Measurements from ENCODE around the gene SOCS7. TPM values are rescaled to one million over a fixed set of nuclear protein-coding genes. Genes with fewer than 3 reads are reported as not detected.
A peak's percentile ranks its signal among the peaks of the same experiment; 100 is the strongest.

Gene SOCS7
- total RNA-seq, 1 donor from 2014 or later, result 32.3 TPM

DNA sequence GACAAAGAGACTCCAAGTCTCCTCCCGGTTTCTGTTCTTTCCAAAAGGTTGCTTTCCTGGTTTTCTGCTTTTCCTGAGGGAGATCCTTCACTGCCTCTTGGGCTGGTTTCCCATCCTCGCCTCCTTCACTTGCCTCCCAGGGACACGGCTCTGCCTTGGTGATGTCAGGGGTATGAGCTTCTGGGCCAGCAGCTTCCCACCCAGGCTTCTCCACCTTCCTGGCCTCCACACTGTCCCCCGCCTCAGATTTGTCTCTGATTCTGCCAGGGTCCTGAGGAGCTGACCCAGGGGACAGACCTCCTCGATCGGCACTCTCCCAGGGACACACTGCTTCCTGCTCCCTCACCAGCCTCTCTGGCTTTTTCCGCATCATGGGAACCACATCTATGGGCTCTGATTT lies 22.4 kb upstream of the SOCS7 start:
- Mint-ChIP-seq H3K36me3 (ENCODE audit: low read depth) (no peaks in the 10 kb centered on the region), H3K9me3 (no peaks in the 10 kb centered on the region), H3K27me3 (ENCODE audit: insufficient read depth) (peaks cover 2% of the 10 kb centered on the region), H3K27ac (no peak overlapping the region), H3K4me1 (ENCODE audit: low read depth) (no peaks in the 10 kb centered on the region), H3K4me3 (no peak overlapping the region)
- no peak for DNase-seq (ENCODE audit: low spot score)
- intact Hi-C loops (cut with micrococcal nuclease), result no loop called here

DNA sequence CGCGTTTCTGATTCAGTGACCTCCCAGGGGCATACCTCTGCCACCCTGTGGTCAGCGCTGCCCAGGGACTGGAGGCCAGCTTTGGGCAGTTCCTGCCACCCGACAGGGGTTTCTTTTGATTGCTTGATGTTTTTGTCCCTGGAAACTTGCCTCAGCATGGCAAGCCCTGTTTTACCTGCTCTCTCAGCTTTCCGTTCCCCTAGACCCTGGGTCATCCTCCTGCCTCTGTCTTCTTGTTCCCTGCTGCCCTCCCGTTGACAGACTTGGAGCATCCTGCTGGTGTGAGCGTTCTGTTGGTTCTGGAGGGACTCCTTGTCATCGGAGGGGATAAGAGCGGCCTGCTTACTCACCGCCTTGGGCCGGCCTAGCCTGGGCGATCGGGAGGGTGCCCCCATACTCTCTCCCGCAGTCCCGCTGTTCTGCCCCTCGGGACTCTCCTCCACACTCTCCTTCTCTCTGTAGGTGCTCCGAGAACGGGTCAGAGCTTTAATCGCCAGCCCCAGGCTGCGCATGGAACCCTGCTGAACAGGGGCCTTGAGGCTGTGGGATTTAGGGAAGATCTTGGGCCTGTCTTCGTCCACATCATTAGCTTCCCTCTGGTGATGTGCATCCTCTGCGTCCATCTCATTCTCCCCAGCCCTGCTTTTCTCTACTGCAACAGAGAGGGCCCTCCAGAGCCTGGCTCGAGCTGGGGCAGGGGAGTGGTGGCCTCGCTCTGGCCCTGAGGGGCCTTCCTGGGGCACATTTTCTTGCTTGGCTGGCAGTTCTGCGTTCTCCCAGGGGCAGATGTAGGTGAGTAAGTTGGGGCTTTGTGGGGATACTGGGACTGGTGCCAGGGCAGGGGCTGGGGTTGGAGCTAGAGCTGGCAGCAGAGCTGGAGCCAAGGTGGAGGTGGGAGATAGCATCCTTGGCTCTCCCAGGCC lies 21.6 kb upstream of the SOCS7 start:
- no peaks in the 10 kb centered on the region for H3K4me1 Mint-ChIP-seq (ENCODE audit: low read depth)
- DNase-seq (ENCODE audit: low spot score), result no peak
- H3K27ac Mint-ChIP-seq, result no peak overlapping the region
- H3K4me3 Mint-ChIP-seq, result no peak overlapping the region
- peaks cover 2% of the 10 kb centered on the region for H3K27me3 Mint-ChIP-seq (ENCODE audit: insufficient read depth)
- H3K9me3 Mint-ChIP-seq, result no peaks in the 10 kb centered on the region
- H3K36me3 Mint-ChIP-seq (ENCODE audit: low read depth), result no peaks in the 10 kb centered on the region
- intact Hi-C loops (cut with micrococcal nuclease), result no loop called here

DNA sequence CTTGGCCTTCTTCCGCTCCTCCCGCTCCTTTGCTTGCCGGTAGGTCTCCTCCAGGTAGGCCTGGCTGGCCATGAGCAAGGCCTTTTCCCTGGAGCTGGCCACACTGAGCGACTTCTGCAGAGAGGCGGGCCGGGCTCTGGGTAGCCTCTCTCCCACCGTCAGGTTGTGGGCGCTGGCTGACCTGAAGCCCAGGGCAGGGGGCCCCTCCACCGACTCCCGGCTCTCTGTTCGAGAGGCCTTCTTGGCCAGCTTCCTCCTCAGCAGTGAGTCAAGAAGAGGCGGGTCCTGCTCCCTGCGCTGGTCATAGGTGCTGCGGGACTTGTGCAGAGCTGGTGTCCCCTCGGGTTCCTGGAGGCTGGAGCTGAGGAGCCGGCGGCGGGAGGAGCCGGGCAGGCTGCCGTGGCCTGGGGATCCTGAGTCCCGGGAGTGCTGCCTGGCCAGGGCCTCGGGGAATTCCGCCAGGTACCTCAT lies 20.7 kb upstream of the SOCS7 start:
- Mint-ChIP-seq H3K27ac (no peak overlapping the region), H3K27me3 (ENCODE audit: insufficient read depth) (peaks cover 2% of the 10 kb centered on the region), H3K4me3 (no peak overlapping the region), H3K36me3 (ENCODE audit: low read depth) (no peaks in the 10 kb centered on the region), H3K9me3 (no peaks in the 10 kb centered on the region), H3K4me1 (ENCODE audit: low read depth) (no peaks in the 10 kb centered on the region)
- intact Hi-C loops (cut with micrococcal nuclease), result no loop called here
- DNase-seq (ENCODE audit: low spot score), result no peak

DNA sequence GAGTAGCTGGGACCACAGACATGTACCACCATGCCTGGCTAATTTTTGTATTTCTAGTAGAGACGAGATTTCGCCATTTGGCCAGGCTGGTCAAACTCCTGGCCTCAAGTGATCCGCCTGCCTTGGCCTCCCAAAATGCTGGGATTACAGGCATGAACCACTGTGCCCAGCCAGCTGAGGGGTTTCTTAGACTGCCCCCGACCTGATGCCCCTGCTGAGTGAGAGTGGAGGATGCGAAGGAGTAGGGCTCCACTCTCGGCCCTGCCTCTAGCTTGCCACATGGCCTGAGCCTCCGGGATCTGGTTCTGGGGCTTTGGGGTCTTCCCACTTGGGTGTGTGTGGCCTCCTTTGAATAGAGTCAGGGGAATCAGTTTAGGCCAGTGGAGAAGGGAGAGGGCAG lies 18.9 kb upstream of the SOCS7 start:
- no peaks in the 10 kb centered on the region for H3K4me1 Mint-ChIP-seq (ENCODE audit: low read depth)
- H3K4me3 Mint-ChIP-seq, result no peak overlapping the region
- H3K9me3 Mint-ChIP-seq, result no peaks in the 10 kb centered on the region
- no peak overlapping the region for H3K27ac Mint-ChIP-seq
- H3K36me3 Mint-ChIP-seq (ENCODE audit: low read depth), result no peaks in the 10 kb centered on the region
- H3K27me3 Mint-ChIP-seq (ENCODE audit: insufficient read depth), result peaks cover 2% of the 10 kb centered on the region
- intact Hi-C loops (cut with micrococcal nuclease), result no loop called here
- DNase-seq (ENCODE audit: low spot score), result no peak

DNA sequence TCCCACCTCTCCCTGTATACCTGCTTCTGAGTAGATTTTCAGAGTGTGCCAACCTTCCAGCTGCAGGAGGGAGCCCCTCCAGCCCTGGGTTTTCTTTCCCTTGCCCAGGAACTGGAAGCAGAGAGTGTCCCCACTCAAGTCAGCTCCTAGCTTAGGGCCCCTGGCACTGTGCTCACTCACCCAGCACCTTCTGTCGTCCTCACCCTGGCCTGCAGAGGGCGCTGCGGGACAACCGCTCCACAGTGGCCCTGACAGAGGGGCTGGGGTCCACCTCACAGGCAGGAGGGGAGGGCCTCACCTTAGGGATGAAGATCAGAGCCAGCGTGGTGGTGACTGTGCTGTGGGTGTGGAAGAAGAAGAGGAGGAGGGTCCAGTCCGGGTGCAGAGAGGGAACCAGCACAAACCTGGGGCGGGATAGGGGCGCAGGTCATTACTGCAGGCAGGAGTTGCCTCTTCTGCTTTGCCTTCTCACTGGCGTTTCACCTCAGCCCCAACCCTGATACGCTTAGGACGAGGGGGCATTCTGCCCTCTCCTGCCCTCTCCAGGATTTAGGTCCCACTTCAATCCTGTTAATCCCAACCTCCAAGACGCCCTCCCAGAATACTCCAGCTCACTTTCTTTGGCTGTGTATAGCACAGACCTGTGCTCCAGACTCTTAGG lies 17.9 kb upstream of the SOCS7 start:
- Mint-ChIP-seq H3K36me3 (ENCODE audit: low read depth) (no peaks in the 10 kb centered on the region), H3K27ac (no peak overlapping the region), H3K27me3 (ENCODE audit: insufficient read depth) (peaks cover 2% of the 10 kb centered on the region), H3K4me1 (ENCODE audit: low read depth) (no peaks in the 10 kb centered on the region), H3K9me3 (no peaks in the 10 kb centered on the region), H3K4me3 (no peak overlapping the region)
- intact Hi-C loops (cut with micrococcal nuclease), result no loop called here
- DNase-seq (ENCODE audit: low spot score), result peak; percentile 20

DNA sequence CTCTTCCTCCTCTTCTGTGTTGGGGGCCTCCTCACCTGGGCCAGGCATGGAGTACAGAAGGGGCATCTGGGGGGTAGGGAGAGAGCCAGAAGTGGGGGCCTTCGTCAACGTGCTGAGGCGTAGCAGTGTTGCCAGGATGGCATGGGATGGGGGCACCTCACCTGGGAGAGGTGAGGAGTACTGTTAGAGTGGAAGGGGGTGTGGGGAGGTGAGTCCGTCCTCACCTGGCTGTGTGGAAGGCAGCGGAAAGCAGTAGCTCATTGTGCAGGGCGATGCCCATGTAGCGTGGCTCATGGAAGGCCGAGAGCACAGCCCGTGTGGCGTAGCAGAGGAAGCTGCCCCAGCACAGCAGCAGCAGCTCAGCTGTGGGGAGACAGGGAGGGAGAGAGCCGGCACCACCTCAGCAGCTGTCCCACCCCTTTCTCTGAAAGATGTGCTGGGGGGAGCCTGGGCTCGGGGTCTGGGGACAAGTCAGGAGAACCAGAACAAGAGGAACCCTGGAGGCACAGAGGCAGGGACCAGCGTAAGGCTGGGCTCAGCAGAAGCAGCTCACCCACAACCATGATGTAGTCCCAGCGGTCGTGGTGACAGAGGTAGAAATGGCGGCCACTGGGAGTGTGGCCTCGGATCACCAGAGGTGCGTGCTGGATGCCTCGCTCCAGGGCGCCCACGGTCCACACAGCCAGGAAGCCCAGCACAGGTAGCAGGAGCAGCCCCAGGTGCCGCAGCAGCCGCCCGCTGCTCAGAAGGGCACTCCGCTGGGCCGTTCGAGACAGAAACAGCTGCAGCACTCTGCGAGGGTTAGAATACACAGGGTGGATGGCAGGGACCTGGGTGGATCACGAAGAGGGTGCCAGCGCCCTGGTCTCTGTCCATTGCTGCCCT lies 16.9 kb upstream of the SOCS7 start:
- no peak for DNase-seq (ENCODE audit: low spot score)
- H3K4me3 Mint-ChIP-seq, result no peak overlapping the region
- peaks cover 2% of the 10 kb centered on the region for H3K27me3 Mint-ChIP-seq (ENCODE audit: insufficient read depth)
- no peak overlapping the region for H3K27ac Mint-ChIP-seq
- no peaks in the 10 kb centered on the region for H3K36me3 Mint-ChIP-seq (ENCODE audit: low read depth)
- intact Hi-C loops (cut with micrococcal nuclease), result no loop called here
- no peaks in the 10 kb centered on the region for H3K4me1 Mint-ChIP-seq (ENCODE audit: low read depth)
- H3K9me3 Mint-ChIP-seq, result no peaks in the 10 kb centered on the region

DNA sequence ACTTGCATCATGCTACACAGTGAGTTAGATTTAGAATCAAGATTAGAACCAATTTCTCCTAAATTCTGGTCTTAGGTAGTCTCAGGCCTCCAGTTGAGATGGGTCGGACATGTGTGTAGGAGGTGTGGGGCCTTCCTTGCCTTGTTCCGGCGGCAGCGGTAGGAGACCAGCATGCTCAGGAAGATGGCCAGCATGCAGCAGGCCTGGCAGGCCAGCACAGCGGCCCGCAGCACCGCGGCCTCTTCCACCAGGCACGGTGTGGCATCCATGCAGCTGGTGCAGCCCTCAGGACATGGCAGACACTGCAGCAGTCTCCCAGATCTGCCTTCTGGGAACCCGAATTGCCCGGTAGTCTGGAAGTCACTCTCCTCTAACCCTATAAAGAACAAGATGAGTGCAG lies 14.8 kb upstream of the SOCS7 start:
- Mint-ChIP-seq H3K27ac (no peak overlapping the region), H3K4me1 (ENCODE audit: low read depth) (no peaks in the 10 kb centered on the region), H3K9me3 (no peaks in the 10 kb centered on the region), H3K36me3 (ENCODE audit: low read depth) (no peaks in the 10 kb centered on the region), H3K27me3 (ENCODE audit: insufficient read depth) (peaks cover 2% of the 10 kb centered on the region), H3K4me3 (no peak overlapping the region)
- no peak for DNase-seq (ENCODE audit: low spot score)
- intact Hi-C loops (cut with micrococcal nuclease), result no loop called here

DNA sequence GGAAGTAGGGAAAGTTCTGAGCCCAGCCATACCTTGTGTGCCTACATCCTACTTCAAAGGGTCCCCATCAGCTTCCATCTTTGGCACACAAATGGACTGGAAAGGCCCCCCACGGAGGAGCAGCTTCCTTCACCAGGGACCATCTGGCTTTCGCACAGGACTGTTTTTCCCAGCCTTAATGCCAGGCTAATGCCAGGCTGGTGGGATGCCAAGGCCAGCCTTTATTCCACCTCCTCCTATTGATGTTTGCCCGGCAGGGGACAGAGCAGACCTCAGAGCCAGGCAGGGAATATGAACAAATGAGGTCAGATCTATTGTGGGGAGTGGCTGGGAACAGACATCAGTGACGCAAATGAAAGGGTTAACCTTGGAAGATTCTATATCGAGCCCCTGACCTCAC lies 13.6 kb upstream of the SOCS7 start:
- Mint-ChIP-seq H3K9me3 (no peaks in the 10 kb centered on the region), H3K36me3 (ENCODE audit: low read depth) (no peaks in the 10 kb centered on the region), H3K4me3 (no peak overlapping the region), H3K27me3 (ENCODE audit: insufficient read depth) (peaks cover 2% of the 10 kb centered on the region), H3K27ac (no peak overlapping the region), H3K4me1 (ENCODE audit: low read depth) (no peaks in the 10 kb centered on the region)
- no peak for DNase-seq (ENCODE audit: low spot score)
- intact Hi-C loops (cut with micrococcal nuclease), result no loop called here

DNA sequence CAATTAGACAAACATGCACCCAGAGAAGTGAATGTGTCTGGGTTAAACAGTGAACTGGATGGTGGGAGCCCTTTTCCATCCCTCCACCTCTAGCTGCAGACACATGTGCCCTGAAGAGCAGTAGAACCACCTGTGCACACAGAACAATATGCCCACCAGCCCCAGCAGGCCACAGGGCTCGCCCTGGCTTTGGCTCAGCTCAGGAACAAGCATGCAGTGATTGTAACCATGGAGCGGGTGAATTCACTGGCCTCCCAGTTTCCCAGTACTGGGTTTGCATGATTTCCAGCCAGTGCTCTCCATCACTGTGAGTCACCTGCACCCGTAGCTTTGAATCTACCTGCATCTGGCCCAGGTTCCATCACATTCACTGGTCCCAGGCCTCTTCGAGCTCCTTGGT lies 13.1 kb upstream of the SOCS7 start:
- H3K27ac Mint-ChIP-seq, result no peak overlapping the region
- H3K4me3 Mint-ChIP-seq, result no peak overlapping the region
- H3K4me1 Mint-ChIP-seq (ENCODE audit: low read depth), result no peaks in the 10 kb centered on the region
- no peak for DNase-seq (ENCODE audit: low spot score)
- H3K27me3 Mint-ChIP-seq (ENCODE audit: insufficient read depth), result peaks cover 2% of the 10 kb centered on the region
- no peaks in the 10 kb centered on the region for H3K9me3 Mint-ChIP-seq
- intact Hi-C loops (cut with micrococcal nuclease), result no loop called here
- H3K36me3 Mint-ChIP-seq (ENCODE audit: low read depth), result no peaks in the 10 kb centered on the region

DNA sequence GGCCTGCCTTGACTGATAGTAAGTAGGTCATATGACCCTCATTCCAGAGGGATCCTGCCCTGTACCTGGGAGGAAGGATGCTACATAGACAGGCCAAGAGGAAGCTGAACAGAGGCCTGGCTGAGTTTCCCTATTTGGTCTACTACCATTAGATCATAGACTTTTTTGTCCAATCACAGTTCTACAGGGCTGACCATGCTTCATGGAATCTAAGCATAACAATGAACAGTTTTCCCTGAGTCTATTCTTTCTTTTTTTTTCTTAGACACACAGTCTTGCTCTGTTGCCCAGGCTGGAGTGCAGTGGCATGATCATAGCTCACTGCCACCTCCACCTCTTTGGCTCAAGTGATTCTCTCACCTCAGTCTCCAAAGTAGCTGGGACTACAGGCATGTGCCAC lies 11.8 kb upstream of the SOCS7 start:
- Mint-ChIP-seq H3K4me3 (no peak overlapping the region), H3K9me3 (no peaks in the 10 kb centered on the region), H3K36me3 (ENCODE audit: low read depth) (no peaks in the 10 kb centered on the region), H3K27me3 (ENCODE audit: insufficient read depth) (peaks cover 5% of the 10 kb centered on the region), H3K4me1 (ENCODE audit: low read depth) (no peaks in the 10 kb centered on the region), H3K27ac (no peak overlapping the region)
- no peak for DNase-seq (ENCODE audit: low spot score)
- intact Hi-C loops (cut with micrococcal nuclease), result no loop called here

DNA sequence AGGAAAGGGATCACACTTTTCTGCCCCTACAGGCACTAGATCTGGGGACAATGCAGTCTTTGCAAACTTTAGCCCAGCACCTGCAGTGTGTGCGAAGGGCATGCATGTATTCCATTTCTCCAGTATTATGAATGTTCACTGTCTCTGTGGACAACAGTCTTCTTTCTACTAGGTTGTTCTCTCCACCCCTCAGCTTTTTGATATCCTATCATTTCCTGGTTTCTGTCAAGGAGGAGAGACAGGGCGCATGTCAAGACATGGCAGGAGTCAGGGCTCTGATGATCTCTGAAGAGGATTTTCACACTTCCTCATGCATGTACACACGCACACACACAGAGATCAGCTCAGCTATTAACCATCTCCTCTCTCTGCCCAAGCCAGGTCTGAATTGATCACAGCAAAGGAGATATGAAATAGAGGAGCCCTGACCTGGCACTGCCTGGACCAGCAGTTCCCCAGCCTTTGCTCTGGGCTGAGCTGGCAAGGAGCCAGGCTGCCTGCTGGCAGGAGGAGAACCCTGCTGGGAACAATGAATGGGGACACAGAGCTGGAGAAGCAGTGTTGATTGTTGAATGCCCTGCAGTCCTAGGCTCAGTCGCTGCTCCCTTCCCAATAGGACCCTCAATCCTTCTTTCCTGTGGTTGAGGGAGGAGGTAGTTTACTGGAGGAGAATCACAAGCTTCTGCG lies 10.5 kb upstream of the SOCS7 start:
- intact Hi-C loops (cut with micrococcal nuclease), result no loop called here
- H3K36me3 Mint-ChIP-seq (ENCODE audit: low read depth), result no peaks in the 10 kb centered on the region
- H3K27me3 Mint-ChIP-seq (ENCODE audit: insufficient read depth), result peaks cover 7% of the 10 kb centered on the region
- no peak overlapping the region for H3K4me3 Mint-ChIP-seq
- no peaks in the 10 kb centered on the region for H3K4me1 Mint-ChIP-seq (ENCODE audit: low read depth)
- no peak for DNase-seq (ENCODE audit: low spot score)
- no peak overlapping the region for H3K27ac Mint-ChIP-seq
- no peaks in the 10 kb centered on the region for H3K9me3 Mint-ChIP-seq

DNA sequence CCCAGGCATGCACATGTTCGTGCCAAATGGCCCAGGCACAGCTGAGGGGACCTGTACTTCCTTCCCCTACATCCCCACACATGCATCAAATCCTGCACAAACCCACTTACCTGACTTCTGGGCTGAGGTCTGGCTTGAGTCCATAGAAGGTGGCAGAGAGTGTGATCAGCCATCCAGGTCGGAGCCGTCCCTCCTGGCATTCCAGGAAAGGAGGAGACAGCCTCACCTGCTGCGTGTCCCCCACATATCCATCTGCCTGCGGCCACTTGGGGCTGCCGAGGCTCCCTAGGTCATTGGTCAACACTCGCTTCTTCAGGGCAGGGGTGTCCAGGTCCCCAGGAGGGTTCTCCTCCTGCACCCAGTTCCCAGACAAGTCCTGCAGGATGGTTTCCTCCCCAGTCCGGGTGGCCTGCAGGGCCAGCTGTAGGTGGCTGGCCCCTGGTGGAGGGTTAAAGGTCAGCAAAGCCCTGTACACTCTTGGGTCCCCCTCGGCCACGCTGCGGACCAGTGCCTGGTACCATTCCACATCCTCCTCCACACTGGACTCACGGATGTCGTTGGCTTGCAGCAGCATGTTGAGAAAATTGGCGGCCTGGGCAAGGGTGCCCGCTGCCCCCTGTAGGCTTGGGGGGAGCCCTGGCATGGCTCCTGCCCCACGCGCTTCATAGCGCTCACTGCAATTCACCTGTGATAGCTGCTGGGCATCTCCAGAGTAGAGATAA lies 8.6 kb upstream of the SOCS7 start:
- peaks cover 4% of the 10 kb centered on the region for H3K27me3 Mint-ChIP-seq (ENCODE audit: insufficient read depth)
- H3K36me3 Mint-ChIP-seq (ENCODE audit: low read depth), result no peaks in the 10 kb centered on the region
- no peak overlapping the region for H3K27ac Mint-ChIP-seq
- H3K4me1 Mint-ChIP-seq (ENCODE audit: low read depth), result no peaks in the 10 kb centered on the region
- DNase-seq (ENCODE audit: low spot score), result no peak
- no peaks in the 10 kb centered on the region for H3K9me3 Mint-ChIP-seq
- H3K4me3 Mint-ChIP-seq, result no peak overlapping the region
- intact Hi-C loops (cut with micrococcal nuclease), result no loop called here
